OCI-LY7 (cell line): Measurements from ENCODE around the gene PLA1A.

Experiments used
- CTCF ChIP-seq: fragments of 200-600 bp; sonication (generic); conservative IDR thresholded peaks from 2 replicates; pipeline ENCODE4 v1.5.1; 2014; ENCODE audit warnings: mild to moderate bottlenecking, antibody characterized with exemption, low read length, moderate library complexity, mixed read lengths
- EZH2phosphoT487 ChIP-seq: fragments of 200-600 bp; sonication (generic); IDR thresholded peaks from 2 replicates; pipeline ENCODE4 v1.6.1; 2018; ENCODE audit warnings: low read depth, borderline replicate concordance, mild to moderate bottlenecking, mixed run types, antibody characterized with exemption, low read length, moderate library complexity, mixed read lengths

- TF ChIP-seq CTCF (no peak), EZH2phosphoT487 (no peak)
Measured at GRCh38 chr3:119601154-119601553, 3.5 kb downstream of the PLA1A start.
